ENCODE results near the gene RPS6KA1. TPM values are rescaled to one million over a fixed set of nuclear protein-coding genes. Genes with fewer than 3 reads are reported as not detected.

RPS6KA1 gene
- total and polyA plus RNA-seq, 7 donors = 0.88 to 3.0 (median 2.5) TPM

GRCh38 chr1:26580116-26580515, 50.6 kb downstream of the RPS6KA1 start:
- WGBS, 3 donors = 89 to 95% (median 93%) methylated on average over 6 of the region's 6 CpGs
- TF ChIP-seq CTCF (IDR thresholded peaks at IDR 0.05) = no peak
- Histone ChIP-seq H3K9me3 (no peaks in the 10 kb centered on the region), H3K27me3 (ENCODE audit: insufficient read depth in 3 of 3, low read length in 2 of 3) (no peaks in the 10 kb centered on the region), H3K27ac (no peak overlapping the region), H3K4me3 (no peak overlapping the region), H3K4me1 (no peaks in the 10 kb centered on the region), H3K36me3 (ENCODE audit: insufficient read depth in 1 of 2, low read depth in 1 of 2) (no peaks in the 10 kb centered on the region)
- intact Hi-C loops (cut with DNase I) = no loop called here
- DNase-seq (no peak), ATAC-seq (no peak)

- WGBS, 3 donors = 82 to 89% (median 86%) methylated on average over 7 of the region's 7 CpGs
- Histone ChIP-seq H3K27me3 (ENCODE audit: insufficient read depth in 3 of 3, low read length in 2 of 3) (no peaks in the 10 kb centered on the region), H3K36me3 (ENCODE audit: insufficient read depth in 1 of 2, low read depth in 1 of 2) (no peaks in the 10 kb centered on the region), H3K9me3 (no peaks in the 10 kb centered on the region), H3K4me3 (no peak overlapping the region), H3K27ac (no peak overlapping the region), H3K4me1 (no peaks in the 10 kb centered on the region)
- intact Hi-C loops (cut with DNase I) = no loop called here
- no peak for TF ChIP-seq CTCF (IDR thresholded peaks at IDR 0.05)
- DNase-seq (no peak), ATAC-seq (no peak)
These were observed 51.7 kb downstream of the RPS6KA1 start for GRCh38 chr1:26581287-26581651.

- TF ChIP-seq CTCF (IDR thresholded peaks at IDR 0.05) = no peak
- Histone ChIP-seq H3K4me3 (no peak overlapping the region), H3K9me3 (no peaks in the 10 kb centered on the region), H3K36me3 (ENCODE audit: insufficient read depth in 1 of 2, low read depth in 1 of 2) (no peaks in the 10 kb centered on the region), H3K27ac (no peak overlapping the region), H3K4me1 (no peaks in the 10 kb centered on the region), H3K27me3 (ENCODE audit: insufficient read depth in 3 of 3, low read length in 2 of 3) (no peaks in the 10 kb centered on the region)
- DNase-seq (no peak), ATAC-seq (no peak)
- intact Hi-C loops (cut with DNase I) = no loop called here
- 86 to 88% (median 86%) methylated on average over 8 of the region's 8 CpGs for WGBS, 3 donors
These were observed 52.7 kb downstream of the RPS6KA1 start for GRCh38 chr1:26582053-26582835.

- Histone ChIP-seq H3K36me3 (ENCODE audit: insufficient read depth in 1 of 2, low read depth in 1 of 2) (no peaks in the 10 kb centered on the region), H3K27me3 (ENCODE audit: insufficient read depth in 3 of 3, low read length in 2 of 3) (no peaks in the 10 kb centered on the region), H3K27ac (no peak overlapping the region), H3K4me1 (no peaks in the 10 kb centered on the region), H3K4me3 (no peak overlapping the region), H3K9me3 (no peaks in the 10 kb centered on the region)
- whole genome bisulfite sequencing, 3 donors = 64 to 68% (median 64%) methylated on average over 6 of the region's 6 CpGs
- peak in 1 of 2 donors; percentile 37 for DNase-seq
- no peak for ATAC-seq
- intact Hi-C loops (cut with DNase I) = no loop called here
- TF ChIP-seq CTCF (IDR thresholded peaks at IDR 0.05) = no peak
These were observed 53.4 kb downstream of the RPS6KA1 start for GRCh38 chr1:26582836-26583460.

Data from psoas muscle (tissue), 8 donors.